ENCODE results near the gene MAPK6. TPM values are rescaled to one million over a fixed set of nuclear protein-coding genes. Genes with fewer than 3 reads are reported as not detected.

MAPK6 gene
- total and polyA plus RNA-seq, 10 of the 15 experiments (the other 5 are each of a cell fraction or from before 2014, with no cell fraction given) = 20.6 to 100 (median 52.6) TPM

DNA sequence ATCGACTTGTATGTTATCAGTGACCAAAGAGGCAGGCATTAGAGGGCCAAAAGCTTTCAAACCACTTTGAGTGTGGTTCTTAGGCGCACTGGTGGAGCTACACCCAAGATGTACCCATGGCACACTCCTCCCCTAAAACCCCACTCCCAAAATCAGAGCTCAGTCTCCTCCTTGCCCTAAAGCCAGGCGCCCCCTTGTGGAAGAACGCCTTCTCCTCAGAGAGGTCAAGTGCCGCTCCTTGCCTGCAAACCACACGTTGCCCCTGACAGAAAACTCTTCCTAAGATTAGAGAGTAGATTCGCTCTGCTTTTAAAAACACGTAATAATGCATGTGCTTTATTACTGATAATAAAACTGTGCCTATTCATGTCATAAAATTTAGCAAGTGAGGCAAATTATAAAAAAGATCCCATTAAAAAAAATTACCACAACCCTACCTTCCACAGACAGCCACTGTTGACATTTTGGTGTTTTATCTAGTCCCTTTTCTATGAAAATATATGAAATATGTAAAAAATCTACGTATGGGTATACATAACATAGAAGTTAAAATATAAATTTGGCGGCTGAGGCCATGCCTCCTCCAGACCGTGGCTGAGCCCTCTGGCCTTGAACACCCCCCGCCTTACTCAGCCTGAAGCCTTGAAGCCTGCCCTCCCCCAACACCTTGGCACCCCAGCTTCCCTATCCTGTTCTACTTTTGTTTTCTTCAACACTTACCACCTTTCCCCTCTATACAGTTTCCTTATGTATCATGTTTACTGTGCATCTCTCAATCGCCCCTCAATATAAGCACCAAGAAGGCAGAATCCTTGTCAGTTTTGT lies 60.1 kb downstream of the MAPK6 start:
- ChIA-PET CTCF (interaction anchor here (0.6 to 11.1 kb wide), 42 partner anchors 9 to 170 kb away, joined by 3 to 251 read pairs (median 5); partner anchors contain the start of gene BCL2L10), RAD21 (ENCODE audit: unreplicated experiment) (interaction anchor here (0.6 to 10.3 kb wide), 17 partner anchors 10 to 129 kb away, joined by 3 to 203 read pairs (median 6); partner anchors contain the start of genes BCL2L10 and LEO1), POLR2A (interaction anchor here (0.6 to 10.3 kb wide), 12 partner anchors 12 to 153 kb away, joined by 3 to 151 read pairs (median 4); partner anchors contain the start of gene BCL2L10), SMC1A (ENCODE audit: uncharacterized antibody, unreplicated experiment) (interaction anchor here (0.7 to 11.2 kb wide), 24 partner anchors 11 to 191 kb away, joined by 3 to 272 read pairs (median 5); partner anchors contain the start of gene BCL2L10)
- Histone ChIP-seq H3K9me3 (replicated peaks; ENCODE audit: control insufficient read depth, insufficient read depth, low read length) (no peaks in the 10 kb centered on the region), H3K9ac (ENCODE audit: control insufficient read depth, insufficient read depth, low read length) (no peak overlapping the region), H2AFZ (ENCODE audit: control insufficient read depth, low read depth, low read length) (no peak overlapping the region; the same call in 1 of the 2 replicates), H3K36me3 (ENCODE audit: control insufficient read depth in 2 of 2, insufficient read depth in 2 of 2, low read length in 1 of 2) (no peaks in the 10 kb centered on the region; a peak in 2 of 4 replicates), H4K20me1 (ENCODE audit: control insufficient read depth, insufficient read depth) (no peaks in the 10 kb centered on the region), H3K4me1 (ENCODE audit: control insufficient read depth, insufficient read depth, low read length) (peaks cover 32% of the 10 kb centered on the region), H3K27me3 (replicated peaks in 1 of 2; ENCODE audit: control insufficient read depth in 2 of 2, insufficient read depth in 2 of 2, low read length in 1 of 2) (no peaks in the 10 kb centered on the region), H3K79me2 (ENCODE audit: control insufficient read depth, insufficient read depth, low read length) (peaks cover 11% of the 10 kb centered on the region), H3K4me2 (ENCODE audit: control insufficient read depth, insufficient read depth) (no peak overlapping the region), H3K4me3 (no peak overlapping the region), H3K27ac (ENCODE audit: control insufficient read depth, insufficient read depth) (peak overlapping the region; percentile 4; the same call in 1 of the 2 replicates)
- in situ Hi-C loops (cut with MboI) (no loop called here), intact Hi-C loops (cut with micrococcal nuclease; ENCODE audit: unreplicated experiment) (loop anchor here (1.0 to 5.0 kb wide), 3 partner anchors 33 to 97 kb away; partner anchors contain the start of gene BCL2L10)
- DNase-seq (ENCODE audit: low read depth, low spot score) (no peak), ATAC-seq (peak; percentile 63), FAIRE-seq (peak; percentile 35)
- 42% methylated on average over 13 of the region's 13 CpGs for WGBS (ENCODE audit: insufficient coverage, insufficient replicate concordance, low lambda C conversion rate, missing lambda C conversion rate)
- BruUV-seq (replicated peaks) = TSS peak; percentile 14
- peak; percentile 74 for TF ChIP-seq YY1 (IDR thresholded peaks at IDR 0.05; ENCODE audit: low read depth, low read length)
- TF ChIP-seq, protein P1, sequence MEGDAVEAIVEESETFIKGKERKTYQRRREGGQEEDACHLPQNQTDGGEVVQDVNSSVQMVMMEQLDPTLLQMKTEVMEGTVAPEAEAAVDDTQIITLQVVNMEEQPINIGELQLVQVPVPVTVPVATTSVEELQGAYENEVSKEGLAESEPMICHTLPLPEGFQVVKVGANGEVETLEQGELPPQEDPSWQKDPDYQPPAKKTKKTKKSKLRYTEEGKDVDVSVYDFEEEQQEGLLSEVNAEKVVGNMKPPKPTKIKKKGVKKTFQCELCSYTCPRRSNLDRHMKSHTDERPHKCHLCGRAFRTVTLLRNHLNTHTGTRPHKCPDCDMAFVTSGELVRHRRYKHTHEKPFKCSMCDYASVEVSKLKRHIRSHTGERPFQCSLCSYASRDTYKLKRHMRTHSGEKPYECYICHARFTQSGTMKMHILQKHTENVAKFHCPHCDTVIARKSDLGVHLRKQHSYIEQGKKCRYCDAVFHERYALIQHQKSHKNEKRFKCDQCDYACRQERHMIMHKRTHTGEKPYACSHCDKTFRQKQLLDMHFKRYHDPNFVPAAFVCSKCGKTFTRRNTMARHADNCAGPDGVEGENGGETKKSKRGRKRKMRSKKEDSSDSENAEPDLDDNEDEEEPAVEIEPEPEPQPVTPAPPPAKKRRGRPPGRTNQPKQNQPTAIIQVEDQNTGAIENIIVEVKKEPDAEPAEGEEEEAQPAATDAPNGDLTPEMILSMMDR (IDR thresholded peaks at IDR 0.05 in 2 of 3, conservative IDR thresholded peaks at IDR 0.05 in 1 of 3; ENCODE audit: control insufficient read depth in 2 of 3, extremely low read depth in 1 of 3, insufficient read depth in 1 of 3, low read depth in 3 of 3, low read length in 3 of 3) = peak; percentile 81 to 90 (median 88)
- TF ChIP-seq RB1 (IDR thresholded peaks at IDR 0.05; ENCODE audit: borderline replicate concordance) = no peak
- TF ChIP-seq CBX5 (IDR thresholded peaks at IDR 0.05; ENCODE audit: low read depth) = no peak
- TF ChIP-seq, protein P2, sequence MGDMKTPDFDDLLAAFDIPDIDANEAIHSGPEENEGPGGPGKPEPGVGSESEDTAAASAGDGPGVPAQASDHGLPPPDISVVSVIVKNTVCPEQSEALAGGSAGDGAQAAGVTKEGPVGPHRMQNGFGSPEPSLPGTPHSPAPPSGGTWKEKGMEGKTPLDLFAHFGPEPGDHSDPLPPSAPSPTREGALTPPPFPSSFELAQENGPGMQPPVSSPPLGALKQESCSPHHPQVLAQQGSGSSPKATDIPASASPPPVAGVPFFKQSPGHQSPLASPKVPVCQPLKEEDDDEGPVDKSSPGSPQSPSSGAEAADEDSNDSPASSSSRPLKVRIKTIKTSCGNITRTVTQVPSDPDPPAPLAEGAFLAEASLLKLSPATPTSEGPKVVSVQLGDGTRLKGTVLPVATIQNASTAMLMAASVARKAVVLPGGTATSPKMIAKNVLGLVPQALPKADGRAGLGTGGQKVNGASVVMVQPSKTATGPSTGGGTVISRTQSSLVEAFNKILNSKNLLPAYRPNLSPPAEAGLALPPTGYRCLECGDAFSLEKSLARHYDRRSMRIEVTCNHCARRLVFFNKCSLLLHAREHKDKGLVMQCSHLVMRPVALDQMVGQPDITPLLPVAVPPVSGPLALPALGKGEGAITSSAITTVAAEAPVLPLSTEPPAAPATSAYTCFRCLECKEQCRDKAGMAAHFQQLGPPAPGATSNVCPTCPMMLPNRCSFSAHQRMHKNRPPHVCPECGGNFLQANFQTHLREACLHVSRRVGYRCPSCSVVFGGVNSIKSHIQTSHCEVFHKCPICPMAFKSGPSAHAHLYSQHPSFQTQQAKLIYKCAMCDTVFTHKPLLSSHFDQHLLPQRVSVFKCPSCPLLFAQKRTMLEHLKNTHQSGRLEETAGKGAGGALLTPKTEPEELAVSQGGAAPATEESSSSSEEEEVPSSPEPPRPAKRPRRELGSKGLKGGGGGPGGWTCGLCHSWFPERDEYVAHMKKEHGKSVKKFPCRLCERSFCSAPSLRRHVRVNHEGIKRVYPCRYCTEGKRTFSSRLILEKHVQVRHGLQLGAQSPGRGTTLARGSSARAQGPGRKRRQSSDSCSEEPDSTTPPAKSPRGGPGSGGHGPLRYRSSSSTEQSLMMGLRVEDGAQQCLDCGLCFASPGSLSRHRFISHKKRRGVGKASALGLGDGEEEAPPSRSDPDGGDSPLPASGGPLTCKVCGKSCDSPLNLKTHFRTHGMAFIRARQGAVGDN (IDR thresholded peaks at IDR 0.05) = 0 out of 2 replicates have a peak, but pooled peaks have one; percentile 29
- TF ChIP-seq, protein P3, sequence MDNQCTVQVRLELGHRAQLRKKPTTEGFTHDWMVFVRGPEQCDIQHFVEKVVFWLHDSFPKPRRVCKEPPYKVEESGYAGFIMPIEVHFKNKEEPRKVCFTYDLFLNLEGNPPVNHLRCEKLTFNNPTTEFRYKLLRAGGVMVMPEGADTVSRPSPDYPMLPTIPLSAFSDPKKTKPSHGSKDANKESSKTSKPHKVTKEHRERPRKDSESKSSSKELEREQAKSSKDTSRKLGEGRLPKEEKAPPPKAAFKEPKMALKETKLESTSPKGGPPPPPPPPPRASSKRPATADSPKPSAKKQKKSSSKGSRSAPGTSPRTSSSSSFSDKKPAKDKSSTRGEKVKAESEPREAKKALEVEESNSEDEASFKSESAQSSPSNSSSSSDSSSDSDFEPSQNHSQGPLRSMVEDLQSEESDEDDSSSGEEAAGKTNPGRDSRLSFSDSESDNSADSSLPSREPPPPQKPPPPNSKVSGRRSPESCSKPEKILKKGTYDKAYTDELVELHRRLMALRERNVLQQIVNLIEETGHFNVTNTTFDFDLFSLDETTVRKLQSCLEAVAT (IDR thresholded peaks at IDR 0.05) = peak; percentile 56; the same call in 1 of the 2 replicates
- TF ChIP-seq BCL11A (IDR thresholded peaks at IDR 0.05; ENCODE audit: low read depth, low read length) = no peak
- no peak for TF ChIP-seq SRF (IDR thresholded peaks at IDR 0.05; ENCODE audit: low read depth in 2 of 2, low read length in 2 of 2)
- TF ChIP-seq, protein P4, sequence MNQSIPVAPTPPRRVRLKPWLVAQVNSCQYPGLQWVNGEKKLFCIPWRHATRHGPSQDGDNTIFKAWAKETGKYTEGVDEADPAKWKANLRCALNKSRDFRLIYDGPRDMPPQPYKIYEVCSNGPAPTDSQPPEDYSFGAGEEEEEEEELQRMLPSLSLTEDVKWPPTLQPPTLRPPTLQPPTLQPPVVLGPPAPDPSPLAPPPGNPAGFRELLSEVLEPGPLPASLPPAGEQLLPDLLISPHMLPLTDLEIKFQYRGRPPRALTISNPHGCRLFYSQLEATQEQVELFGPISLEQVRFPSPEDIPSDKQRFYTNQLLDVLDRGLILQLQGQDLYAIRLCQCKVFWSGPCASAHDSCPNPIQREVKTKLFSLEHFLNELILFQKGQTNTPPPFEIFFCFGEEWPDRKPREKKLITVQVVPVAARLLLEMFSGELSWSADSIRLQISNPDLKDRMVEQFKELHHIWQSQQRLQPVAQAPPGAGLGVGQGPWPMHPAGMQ (IDR thresholded peaks at IDR 0.05; ENCODE audit: borderline replicate concordance) = no peak
- TF ChIP-seq, protein P5, sequence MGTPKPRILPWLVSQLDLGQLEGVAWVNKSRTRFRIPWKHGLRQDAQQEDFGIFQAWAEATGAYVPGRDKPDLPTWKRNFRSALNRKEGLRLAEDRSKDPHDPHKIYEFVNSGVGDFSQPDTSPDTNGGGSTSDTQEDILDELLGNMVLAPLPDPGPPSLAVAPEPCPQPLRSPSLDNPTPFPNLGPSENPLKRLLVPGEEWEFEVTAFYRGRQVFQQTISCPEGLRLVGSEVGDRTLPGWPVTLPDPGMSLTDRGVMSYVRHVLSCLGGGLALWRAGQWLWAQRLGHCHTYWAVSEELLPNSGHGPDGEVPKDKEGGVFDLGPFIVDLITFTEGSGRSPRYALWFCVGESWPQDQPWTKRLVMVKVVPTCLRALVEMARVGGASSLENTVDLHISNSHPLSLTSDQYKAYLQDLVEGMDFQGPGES (IDR thresholded peaks at IDR 0.05) = no peak
- TF ChIP-seq SMC3 (IDR thresholded peaks at IDR 0.05; ENCODE audit: borderline replicate concordance, low read length) = peak; percentile 88

Measured in GM12878 (cell line).